Measurements from ENCODE around the gene ME3. TPM values are rescaled to one million over a fixed set of nuclear protein-coding genes. Genes with fewer than 3 reads are reported as not detected.
A peak's percentile ranks its signal among the peaks of the same experiment; 100 is the strongest.

Gene ME3
- total RNA-seq, 1 experiment from 2014 or later, result 0.30 TPM

DNA sequence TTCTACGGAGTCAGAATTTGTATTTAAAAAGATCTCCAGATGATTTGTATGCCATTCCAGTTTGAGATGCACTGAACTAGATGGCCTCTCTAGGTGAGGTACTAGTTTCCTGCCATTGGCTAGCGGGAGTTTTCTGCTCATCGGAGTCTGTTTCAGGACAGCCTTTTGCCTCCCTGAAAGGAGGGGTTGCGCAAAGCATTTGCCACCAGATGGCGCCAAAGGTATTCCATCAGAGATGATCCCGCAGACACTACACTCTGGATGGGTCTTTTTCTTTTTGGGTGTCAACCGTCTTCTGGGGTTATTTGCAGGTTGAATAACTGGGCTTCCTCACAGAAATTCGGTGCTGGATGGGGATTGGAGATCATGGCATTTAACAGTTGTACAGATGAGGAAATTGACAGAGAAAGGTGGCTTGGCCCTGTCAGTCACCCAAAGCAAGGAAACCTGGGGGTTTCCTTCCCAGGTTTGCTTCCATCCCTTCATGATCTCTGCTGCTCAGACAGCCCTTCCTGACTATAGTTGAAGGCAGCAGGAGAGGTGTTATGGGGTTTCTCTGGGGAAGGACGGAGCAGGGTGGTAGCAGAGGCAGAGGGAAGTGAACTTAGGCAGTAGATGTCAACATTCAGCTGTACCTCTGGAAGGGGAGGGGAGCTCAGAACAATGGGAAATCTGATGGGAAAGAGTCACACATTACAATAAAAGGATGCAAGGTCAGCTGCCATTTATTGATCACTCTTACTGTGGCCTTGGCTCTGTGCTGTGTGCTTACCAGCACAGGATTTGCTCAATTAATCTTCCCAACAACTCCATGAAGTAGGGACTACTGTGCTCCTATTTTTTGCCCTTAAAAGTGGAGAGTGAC is 216.1 kb downstream of the ME3 start:
- H3K79me2 ChIP-seq (ENCODE audit: insufficient read depth, low read length), result no peaks in the 10 kb centered on the region
- TF ChIP-seq RAD21 (IDR thresholded peaks at IDR 0.05; ENCODE audit: low read depth) (peak; percentile 98), SP1 (IDR thresholded peaks at IDR 0.05; ENCODE audit: low read depth) (no peak), YY1 (IDR thresholded peaks at IDR 0.05; ENCODE audit: extremely low read depth, insufficient replicate concordance, low read depth, low read length) (peak; percentile 59), TCF7L2 (IDR thresholded peaks at IDR 0.05; ENCODE audit: borderline replicate concordance, extremely low read depth, insufficient read depth, insufficient read length) (no peak)
- TF ChIP-seq, protein P1, sequence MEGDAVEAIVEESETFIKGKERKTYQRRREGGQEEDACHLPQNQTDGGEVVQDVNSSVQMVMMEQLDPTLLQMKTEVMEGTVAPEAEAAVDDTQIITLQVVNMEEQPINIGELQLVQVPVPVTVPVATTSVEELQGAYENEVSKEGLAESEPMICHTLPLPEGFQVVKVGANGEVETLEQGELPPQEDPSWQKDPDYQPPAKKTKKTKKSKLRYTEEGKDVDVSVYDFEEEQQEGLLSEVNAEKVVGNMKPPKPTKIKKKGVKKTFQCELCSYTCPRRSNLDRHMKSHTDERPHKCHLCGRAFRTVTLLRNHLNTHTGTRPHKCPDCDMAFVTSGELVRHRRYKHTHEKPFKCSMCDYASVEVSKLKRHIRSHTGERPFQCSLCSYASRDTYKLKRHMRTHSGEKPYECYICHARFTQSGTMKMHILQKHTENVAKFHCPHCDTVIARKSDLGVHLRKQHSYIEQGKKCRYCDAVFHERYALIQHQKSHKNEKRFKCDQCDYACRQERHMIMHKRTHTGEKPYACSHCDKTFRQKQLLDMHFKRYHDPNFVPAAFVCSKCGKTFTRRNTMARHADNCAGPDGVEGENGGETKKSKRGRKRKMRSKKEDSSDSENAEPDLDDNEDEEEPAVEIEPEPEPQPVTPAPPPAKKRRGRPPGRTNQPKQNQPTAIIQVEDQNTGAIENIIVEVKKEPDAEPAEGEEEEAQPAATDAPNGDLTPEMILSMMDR (IDR thresholded peaks at IDR 0.05 in 2 of 3, conservative IDR thresholded peaks at IDR 0.05 in 1 of 3; ENCODE audit: borderline replicate concordance in 1 of 3, insufficient read depth in 1 of 3, low read depth in 2 of 3, low read length in 2 of 3), result peak; percentile 86 to 97 (median 96)
- TF ChIP-seq, protein P2, sequence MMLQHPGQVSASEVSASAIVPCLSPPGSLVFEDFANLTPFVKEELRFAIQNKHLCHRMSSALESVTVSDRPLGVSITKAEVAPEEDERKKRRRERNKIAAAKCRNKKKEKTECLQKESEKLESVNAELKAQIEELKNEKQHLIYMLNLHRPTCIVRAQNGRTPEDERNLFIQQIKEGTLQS (IDR thresholded peaks at IDR 0.05), result no peak
- H2AFZ ChIP-seq (ENCODE audit: low read depth, low read length, poor library complexity, severe bottlenecking), result no peak overlapping the region
- intact Hi-C loops (cut with micrococcal nuclease), result loop anchor here (1.0 to 10.0 kb wide), 6 partner anchors 115 to 602 kb away; partner anchors contain the start of gene CCDC83
- no peaks in the 10 kb centered on the region for H3K36me3 ChIP-seq (ENCODE audit: control insufficient read depth in 1 of 2, insufficient read depth in 2 of 2, low read length in 2 of 2)
- no TSS peak for BruUV-seq (replicated peaks)
- ChIA-PET POLR2A (interaction anchor here (1.1 kb wide), 1 partner anchor 28 kb away, joined by 3 read pairs; no protein-coding TSS in a partner anchor), RAD21 (ENCODE audit: low non-redundant PET in 1 of 2, low total read pairs in 2 of 2, uncharacterized antibody in 2 of 2, unreplicated experiment in 2 of 2) (interaction anchor here in 1 of 2 experiments (0.6 kb wide), 1 partner anchor 330 kb away, joined by 3 read pairs; no protein-coding TSS in a partner anchor), CTCF (interaction anchor here (1.3 to 5.3 kb wide), 5 partner anchors 12 to 350 kb away, joined by 3 to 27 read pairs (median 4); no protein-coding TSS in a partner anchor)
- H3K9ac ChIP-seq (ENCODE audit: low read length), result no peak overlapping the region
- no peaks in the 10 kb centered on the region for H3K27me3 ChIP-seq (ENCODE audit: insufficient read depth, low read length)
- H3K4me3 ChIP-seq (replicated peaks in 1 of 2; ENCODE audit: low read depth in 1 of 2, low read length in 2 of 2), result no peak overlapping the region
- H3K4me1 ChIP-seq (ENCODE audit: control insufficient read depth in 1 of 2, insufficient read depth in 2 of 2, low read length in 2 of 2), result peaks cover 14 to 15% of the 10 kb centered on the region in 2 experiments
- no peaks in the 10 kb centered on the region for H3K9me2 ChIP-seq (ENCODE audit: insufficient read depth)
- peak; percentile 67 for DNase-seq (ENCODE audit: low read depth, low spot score)
- ATAC-seq, result peak; percentile 86
- H3K4me2 ChIP-seq (ENCODE audit: low read length), result no peak overlapping the region
- H3K9me3 ChIP-seq (ENCODE audit: control insufficient read depth in 1 of 2, insufficient read depth in 1 of 2, low read depth in 1 of 2, low read length in 2 of 2), result no peaks in the 10 kb centered on the region
- no peaks in the 10 kb centered on the region for H4K20me1 ChIP-seq (ENCODE audit: insufficient read depth)
- no peak overlapping the region for H3K27ac ChIP-seq (ENCODE audit: low read depth, low read length)

Measured in HCT116 (cell line).